H1 (cell line): ENCODE data around the gene MIA3.

Experiments used
- JUN ChIP-seq: IDR thresholded peaks from 2 replicates; pipeline ENCODE4 v1.6.1; 2011; ENCODE audit warnings: low read depth, mild to moderate bottlenecking, improper control_type of control experiment, low read length
- PHF8 ChIP-seq: fragments of 200-600 bp; sonication (generic); conservative IDR thresholded peaks from 2 replicates; pipeline ENCODE4 v1.7.1; 2012; ENCODE audit warnings: low read depth, mild to moderate bottlenecking, inconsistent platforms, low read length, moderate library complexity
- POLR2A ChIP-seq, 2 experiments: IDR thresholded peaks; 1 replicate in 1 of 2; 2 replicates in 1 of 2; pipeline ENCODE4 v1.6.1; 2011; ENCODE audit warnings: low read depth in 2 of 2, low read length in 2 of 2, mild to moderate bottlenecking in 2 of 2; ENCODE audit errors: control extremely low read depth in 1 of 2
- RAD21 ChIP-seq, 2 experiments: IDR thresholded peaks in 1 of 2; conservative IDR thresholded peaks in 1 of 2; 2 replicates each; pipeline ENCODE4 v1.6.1; 2011; ENCODE audit warnings: low read depth in 2 of 2, low read length in 2 of 2, improper control_type of control experiment in 1 of 2, inconsistent platforms in 1 of 2, mild to moderate bottlenecking in 1 of 2, moderate library complexity in 1 of 2
- SIN3A ChIP-seq, 2 experiments: IDR thresholded peaks in 1 of 2; conservative IDR thresholded peaks in 1 of 2; 2 replicates each; pipeline ENCODE4 v1.6.1; 2011 to 2012; ENCODE audit warnings: low read length in 2 of 2, improper control_type of control experiment in 1 of 2, low read depth in 1 of 2, mild to moderate bottlenecking in 1 of 2
- SP2 ChIP-seq: IDR thresholded peaks from 2 replicates; pipeline ENCODE4 v1.6.1; 2012; ENCODE audit warnings: mild to moderate bottlenecking, low read length, inconsistent platforms
- SUZ12 ChIP-seq: fragments of 200-600 bp; sonication (generic); IDR thresholded peaks from 2 replicates; pipeline ENCODE4 v1.6.1; 2012; ENCODE audit warnings: mild to moderate bottlenecking, inconsistent platforms, low read length, moderate library complexity, mixed read lengths
- TF ChIP-seq, protein P1 (sequence below), 3 experiments: IDR thresholded peaks; 1 replicate in 2 of 3; 2 replicates in 1 of 3; pipeline versions ENCODE4 v1.5.1 to v1.6.1; 2011; ENCODE audit warnings: low read length in 3 of 3, mild to moderate bottlenecking in 3 of 3, inconsistent platforms in 2 of 3, low read depth in 1 of 3, moderate library complexity in 1 of 3; ENCODE audit not compliant: insufficient read depth in 1 of 3; ENCODE audit errors: control extremely low read depth in 1 of 3

GRCh38 chr1:222579316-222579715 is 38.6 kb upstream of the MIA3 start:
- TF ChIP-seq JUN (no peak), SP2 (no peak), POLR2A (IDR thresholded peaks at IDR 0.05; ENCODE audit: control extremely low read depth in 1 of 2, low read depth in 2 of 2, low read length in 2 of 2) (no peak), PHF8 (no peak), SUZ12 (no peak), SIN3A (conservative IDR thresholded peaks at IDR 0.05 in 1 of 2, IDR thresholded peaks at IDR 0.05 in 1 of 2; ENCODE audit: low read depth in 1 of 2, low read length in 2 of 2) (no peak), RAD21 (IDR thresholded peaks at IDR 0.05 in 1 of 2, conservative IDR thresholded peaks at IDR 0.05 in 1 of 2; ENCODE audit: low read depth in 2 of 2, low read length in 2 of 2) (no peak)
- TF ChIP-seq, protein P1, sequence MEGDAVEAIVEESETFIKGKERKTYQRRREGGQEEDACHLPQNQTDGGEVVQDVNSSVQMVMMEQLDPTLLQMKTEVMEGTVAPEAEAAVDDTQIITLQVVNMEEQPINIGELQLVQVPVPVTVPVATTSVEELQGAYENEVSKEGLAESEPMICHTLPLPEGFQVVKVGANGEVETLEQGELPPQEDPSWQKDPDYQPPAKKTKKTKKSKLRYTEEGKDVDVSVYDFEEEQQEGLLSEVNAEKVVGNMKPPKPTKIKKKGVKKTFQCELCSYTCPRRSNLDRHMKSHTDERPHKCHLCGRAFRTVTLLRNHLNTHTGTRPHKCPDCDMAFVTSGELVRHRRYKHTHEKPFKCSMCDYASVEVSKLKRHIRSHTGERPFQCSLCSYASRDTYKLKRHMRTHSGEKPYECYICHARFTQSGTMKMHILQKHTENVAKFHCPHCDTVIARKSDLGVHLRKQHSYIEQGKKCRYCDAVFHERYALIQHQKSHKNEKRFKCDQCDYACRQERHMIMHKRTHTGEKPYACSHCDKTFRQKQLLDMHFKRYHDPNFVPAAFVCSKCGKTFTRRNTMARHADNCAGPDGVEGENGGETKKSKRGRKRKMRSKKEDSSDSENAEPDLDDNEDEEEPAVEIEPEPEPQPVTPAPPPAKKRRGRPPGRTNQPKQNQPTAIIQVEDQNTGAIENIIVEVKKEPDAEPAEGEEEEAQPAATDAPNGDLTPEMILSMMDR (IDR thresholded peaks at IDR 0.05; ENCODE audit: control extremely low read depth in 1 of 3, insufficient read depth in 1 of 3, low read depth in 1 of 3, low read length in 3 of 3), result no peak
